ENCODE data around the gene EXOC4.
"Not testable (repeated sequence)": the region's sequence is repeated elsewhere in the genome, so short reads cannot be mapped to it uniquely, and the experiment has no call there.

GRCh38 chr7:134077560-134077959 is 824.7 kb downstream of the EXOC4 start:
- TF ChIP-seq, protein P1, sequence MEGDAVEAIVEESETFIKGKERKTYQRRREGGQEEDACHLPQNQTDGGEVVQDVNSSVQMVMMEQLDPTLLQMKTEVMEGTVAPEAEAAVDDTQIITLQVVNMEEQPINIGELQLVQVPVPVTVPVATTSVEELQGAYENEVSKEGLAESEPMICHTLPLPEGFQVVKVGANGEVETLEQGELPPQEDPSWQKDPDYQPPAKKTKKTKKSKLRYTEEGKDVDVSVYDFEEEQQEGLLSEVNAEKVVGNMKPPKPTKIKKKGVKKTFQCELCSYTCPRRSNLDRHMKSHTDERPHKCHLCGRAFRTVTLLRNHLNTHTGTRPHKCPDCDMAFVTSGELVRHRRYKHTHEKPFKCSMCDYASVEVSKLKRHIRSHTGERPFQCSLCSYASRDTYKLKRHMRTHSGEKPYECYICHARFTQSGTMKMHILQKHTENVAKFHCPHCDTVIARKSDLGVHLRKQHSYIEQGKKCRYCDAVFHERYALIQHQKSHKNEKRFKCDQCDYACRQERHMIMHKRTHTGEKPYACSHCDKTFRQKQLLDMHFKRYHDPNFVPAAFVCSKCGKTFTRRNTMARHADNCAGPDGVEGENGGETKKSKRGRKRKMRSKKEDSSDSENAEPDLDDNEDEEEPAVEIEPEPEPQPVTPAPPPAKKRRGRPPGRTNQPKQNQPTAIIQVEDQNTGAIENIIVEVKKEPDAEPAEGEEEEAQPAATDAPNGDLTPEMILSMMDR (IDR thresholded peaks at IDR 0.05): not testable (repeated sequence)
- not testable (repeated sequence) for TF ChIP-seq EP300 (IDR thresholded peaks at IDR 0.05; ENCODE audit: low read depth); POLR2A (IDR thresholded peaks at IDR 0.05); POLR2AphosphoS5 (IDR thresholded peaks at IDR 0.05)

All from transverse colon (tissue), 4 donors.